GM11168 (cell line): ENCODE results near the gene CTLA4.

Experiments used
- in situ Hi-C: fragments of 300-500 bp; cut with MboI; formaldehyde crosslinking; loops from one replicate; pipeline ENCODE4 v1.12.0; 2022; ENCODE audit warnings: low sequenced_read_pairs; ENCODE audit not compliant: unreplicated experiment

CTLA4 gene

DNA sequence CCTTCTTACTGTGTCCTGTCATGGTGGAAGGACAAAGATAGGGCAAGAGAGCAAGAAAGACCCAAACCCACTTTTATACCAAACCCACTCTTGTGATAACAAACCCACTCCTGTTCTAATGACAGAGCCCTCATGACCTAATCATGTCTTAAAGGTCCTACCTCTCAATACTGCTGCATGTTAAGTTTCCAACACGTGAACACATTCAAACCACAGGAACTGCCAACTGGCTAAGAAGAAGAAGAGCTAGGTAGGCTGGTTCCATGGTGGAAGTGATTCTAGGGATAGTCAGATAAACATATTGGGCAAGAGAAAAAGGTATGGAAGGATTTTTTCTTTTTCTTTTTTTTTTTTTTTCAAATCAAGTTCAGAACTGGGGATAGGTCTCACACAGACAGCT lies 22.0 kb downstream of the CTLA4 start:
- in situ Hi-C loops = no loop called here

DNA sequence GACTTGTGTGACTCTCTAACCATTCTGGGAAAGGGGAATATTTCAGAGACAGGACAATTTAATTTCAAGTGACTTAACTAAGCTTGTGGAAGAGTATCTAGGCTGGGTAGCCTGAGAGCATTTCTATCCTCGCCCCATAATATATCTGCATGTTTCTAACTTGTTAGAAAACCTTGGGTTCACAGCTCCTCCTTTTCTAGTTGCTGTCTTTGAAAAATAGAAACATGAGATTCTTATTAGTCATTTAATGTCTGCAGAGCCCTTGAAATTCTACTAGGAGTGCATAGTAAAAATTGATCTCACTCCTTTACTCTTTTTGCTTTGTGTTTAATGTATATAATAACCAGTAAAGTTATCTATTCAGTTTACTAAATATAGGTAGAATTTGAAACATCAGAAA lies 22.4 kb downstream of the CTLA4 start:
- in situ Hi-C loops = no loop called here

DNA sequence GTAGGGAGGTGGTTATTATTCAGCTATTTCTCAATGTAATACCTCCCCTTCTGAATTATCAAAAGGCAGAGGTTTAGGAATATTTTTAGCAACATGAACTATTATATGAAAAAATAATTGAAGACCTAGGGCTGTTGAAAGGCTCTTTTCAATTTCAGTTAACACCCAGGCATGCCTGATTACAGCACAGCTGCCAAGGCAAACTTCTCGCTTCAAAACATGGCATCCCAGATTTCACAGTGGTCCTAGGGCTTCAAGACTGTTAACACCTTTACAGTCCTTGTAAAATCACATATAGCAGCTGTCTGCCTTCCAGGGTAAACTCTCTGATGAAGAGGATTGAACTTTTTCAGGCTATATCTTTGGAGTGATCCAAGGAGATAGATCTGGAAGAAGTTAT lies 23.2 kb downstream of the CTLA4 start:
- in situ Hi-C loops = no loop called here

DNA sequence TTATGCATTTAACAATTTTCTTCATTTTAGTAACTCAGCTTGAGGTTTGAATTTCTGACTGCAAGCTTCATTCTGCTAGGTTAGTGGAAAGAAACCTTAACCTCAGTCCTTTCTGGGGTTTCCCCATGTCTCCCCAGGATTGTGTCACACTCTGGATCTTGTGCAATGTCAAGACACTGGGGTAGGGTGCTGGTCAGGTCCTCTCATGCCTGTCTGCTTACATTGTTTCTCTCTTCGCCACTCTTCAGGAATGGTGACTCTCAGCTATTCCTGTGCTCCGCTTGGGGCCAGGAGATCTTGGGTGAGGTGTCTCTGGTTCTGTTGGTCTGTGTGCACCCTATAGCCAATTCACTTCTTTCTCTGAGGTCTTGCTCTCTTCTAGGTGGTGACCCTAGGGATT lies 23.9 kb downstream of the CTLA4 start:
- in situ Hi-C loops = no loop called here

DNA sequence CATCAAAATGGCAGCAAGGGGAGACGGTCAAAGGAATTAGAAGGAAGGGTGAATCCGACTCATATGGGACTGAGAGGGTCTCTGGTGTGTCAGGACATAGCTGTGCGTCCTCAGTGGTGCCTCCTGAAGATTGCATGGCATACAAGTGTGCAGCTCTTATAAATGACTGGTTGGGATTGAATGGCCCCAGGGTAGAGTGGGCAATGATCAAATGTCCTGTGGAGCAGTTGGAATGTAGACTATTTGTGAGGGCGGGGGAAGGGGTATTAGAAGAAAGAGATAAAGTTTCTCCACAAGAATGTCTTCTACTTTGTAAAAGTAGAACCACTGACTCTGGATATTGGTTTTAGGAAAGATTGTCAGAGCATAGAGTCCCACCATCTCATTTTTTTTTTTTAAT lies 24.6 kb downstream of the CTLA4 start:
- in situ Hi-C loops = no loop called here

DNA sequence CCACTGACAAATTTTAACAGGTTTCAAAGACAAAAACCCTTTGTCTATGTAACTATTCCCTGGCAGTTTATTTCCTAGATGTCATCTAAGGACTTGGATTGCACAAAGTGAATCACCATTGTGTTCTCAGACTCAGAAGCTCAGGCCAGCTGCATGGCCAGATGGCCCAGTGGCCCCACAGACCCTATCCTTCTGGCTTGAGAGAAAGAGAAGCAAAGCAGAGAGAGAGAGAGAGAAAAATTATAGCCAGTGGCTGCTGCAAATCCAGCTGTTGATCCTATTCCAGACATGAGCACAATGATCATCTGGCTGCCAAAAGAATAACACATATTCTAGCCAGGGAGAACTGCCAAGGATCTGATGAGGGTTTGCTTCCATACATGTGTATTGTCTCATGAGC lies 25.8 kb downstream of the CTLA4 start:
- in situ Hi-C loops = no loop called here

DNA sequence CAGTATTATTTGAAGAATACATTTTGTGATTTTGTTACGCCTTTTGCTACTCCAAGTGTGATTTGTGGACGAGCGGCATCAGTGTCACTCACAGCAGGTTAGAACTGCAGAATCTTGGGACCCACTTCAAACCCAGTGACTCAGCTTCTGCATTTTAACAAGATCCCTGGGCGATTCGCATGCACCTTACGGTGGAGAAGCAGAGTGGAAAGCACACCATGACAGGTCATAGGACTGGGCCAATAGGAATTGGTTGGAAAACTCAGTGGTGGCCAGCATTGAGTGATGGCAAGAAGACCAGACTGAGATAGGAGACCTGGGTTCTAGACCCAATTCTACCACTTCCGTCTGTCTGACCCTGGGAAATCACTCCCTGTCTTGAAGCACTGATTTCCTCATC lies 26.3 kb downstream of the CTLA4 start:
- in situ Hi-C loops = no loop called here

DNA sequence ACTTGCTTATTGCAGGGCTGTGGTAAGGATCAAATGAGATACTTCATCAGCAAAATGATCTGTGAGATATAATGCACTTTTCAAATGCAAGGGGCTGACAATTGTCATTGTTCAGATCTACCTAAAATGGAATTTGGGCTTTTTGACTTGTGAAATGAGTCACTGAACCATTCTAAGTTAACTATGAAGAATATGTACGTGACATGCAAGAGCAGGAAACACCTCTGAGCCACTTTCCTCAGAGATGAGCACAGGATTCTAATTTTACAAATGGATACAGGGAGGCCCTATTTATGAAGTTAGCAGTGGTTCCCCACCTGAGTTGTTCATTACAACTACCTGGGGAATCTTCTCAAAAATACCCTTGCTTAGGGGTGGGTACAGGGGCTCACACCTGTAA lies 26.7 kb downstream of the CTLA4 start:
- in situ Hi-C loops = no loop called here

DNA sequence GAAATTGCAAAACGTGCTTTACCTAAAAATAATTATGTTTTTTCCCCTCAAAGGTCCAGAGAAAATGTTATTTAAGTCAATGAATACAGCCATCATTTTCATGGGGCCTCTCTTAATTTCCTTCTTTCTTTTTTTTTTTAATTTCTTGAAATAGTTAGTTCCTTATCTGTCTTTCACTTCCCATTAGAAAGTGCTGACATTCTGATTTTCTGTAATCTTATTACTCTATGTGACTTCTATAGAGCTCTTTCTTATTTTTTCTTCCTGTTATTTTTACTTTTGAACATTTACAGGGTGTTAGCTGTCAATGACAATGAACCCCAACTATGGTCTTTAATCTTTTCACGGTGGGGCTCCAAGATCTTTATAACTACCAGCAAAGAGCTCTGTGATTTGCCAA lies 30.0 kb downstream of the CTLA4 start:
- in situ Hi-C loops = no loop called here

DNA sequence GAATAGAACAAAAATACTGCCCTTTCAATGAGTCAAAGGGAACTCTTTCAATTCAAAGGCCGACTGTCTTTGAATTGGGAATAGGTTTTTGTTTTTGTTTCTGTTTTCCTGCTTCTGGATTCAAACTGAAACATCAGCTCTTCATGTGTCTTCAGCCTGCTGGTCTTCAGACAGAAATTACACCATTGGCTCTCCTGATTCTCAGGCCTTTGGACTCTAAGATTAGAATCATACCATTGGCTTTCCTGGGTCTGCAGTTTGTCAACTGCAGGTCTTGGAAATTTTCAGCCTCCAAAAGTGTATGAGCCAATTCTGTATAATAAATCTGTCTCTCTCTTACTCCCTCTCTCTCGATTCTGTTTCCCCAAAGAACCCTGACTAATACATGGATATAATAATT lies 31.1 kb downstream of the CTLA4 start:
- in situ Hi-C loops = no loop called here

DNA sequence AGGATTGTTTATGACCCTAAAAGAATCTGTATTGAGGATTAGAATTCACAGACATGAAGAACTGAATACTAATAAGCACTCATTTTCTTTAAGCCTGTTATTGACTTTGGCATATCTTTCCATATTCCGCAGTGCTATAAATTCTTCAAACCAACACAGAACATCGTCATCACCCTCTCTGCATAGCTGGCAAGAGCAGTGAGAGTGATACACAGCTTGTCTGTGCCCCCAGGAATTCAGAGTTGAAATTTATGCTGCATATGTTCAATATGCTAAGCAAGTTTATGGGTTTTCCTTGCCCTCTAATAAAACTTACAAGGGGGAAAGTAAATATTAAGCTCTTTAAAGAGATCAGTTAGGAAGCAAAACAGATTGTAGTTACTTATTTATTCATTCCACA lies 32.7 kb downstream of the CTLA4 start:
- in situ Hi-C loops = no loop called here

DNA sequence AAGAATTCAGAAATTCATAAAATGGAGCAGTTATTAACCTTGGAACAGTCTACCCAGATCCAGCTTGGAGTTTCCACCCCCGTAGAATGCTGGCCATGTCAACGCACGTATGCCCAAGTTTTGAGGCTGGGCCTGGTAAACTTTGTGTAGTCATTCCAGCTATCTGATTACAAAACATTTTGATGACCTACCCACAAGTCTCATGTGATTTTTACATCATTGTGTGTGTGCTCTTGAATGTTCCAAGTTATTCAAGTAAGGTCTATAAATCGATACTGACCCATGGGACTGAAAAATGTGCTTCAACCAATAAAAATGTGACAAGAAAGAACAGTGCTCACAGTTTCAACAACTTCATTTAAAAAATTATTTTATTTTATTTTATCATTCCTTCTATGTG lies 36.5 kb downstream of the CTLA4 start:
- in situ Hi-C loops = no loop called here

DNA sequence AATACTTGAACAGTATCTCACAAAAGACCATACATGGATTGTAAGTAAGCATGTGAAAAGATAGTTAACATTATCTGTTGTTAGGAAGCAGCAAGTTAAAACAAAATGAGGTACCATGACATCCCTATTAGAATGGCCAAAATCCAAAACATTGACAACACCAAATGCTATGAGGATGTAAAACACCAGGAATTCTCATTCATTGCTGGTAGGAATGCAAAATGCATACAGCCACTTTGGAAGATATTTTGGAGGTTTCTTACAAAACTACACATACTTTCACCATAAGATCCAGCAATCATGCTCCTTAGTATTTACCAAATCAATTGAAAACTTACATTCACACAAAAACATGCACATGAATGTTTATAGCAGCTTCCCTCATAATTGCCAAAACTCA lies 38.1 kb downstream of the CTLA4 start:
- in situ Hi-C loops = no loop called here

DNA sequence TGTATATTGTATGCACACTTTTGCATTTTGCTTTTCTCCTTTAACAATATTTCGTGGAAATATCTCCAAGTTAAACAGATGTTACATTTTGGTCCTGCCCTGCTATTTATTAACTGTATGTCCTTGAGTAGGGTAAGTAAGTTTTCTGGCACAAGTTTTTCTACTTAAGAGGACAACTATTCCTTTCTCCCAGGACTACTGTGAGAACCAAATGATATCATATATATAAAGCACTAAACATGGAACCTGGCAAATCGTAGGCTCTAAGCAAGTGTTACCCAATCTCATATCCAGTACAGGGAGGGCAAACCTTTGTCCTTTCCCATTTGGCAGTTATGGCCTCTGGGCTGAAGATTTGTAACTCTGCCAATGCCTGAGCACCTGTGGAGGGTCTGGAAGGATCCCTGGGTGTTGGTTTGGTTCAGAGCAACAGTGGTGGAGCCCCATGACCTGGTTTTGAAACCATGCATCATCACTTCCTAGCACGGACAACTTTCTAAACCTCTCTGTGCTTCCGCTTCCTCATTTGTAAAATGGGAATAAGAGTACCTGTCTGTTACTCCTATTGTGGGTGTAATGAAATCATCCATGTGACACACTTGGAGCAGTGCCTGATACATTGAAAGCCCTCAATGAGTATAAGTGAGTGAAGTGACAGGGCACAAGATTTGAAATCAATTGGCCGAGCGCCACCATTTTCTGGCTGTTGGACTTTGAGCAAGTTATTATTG lies 40.7 kb downstream of the CTLA4 start:
- in situ Hi-C loops = no loop called here

DNA sequence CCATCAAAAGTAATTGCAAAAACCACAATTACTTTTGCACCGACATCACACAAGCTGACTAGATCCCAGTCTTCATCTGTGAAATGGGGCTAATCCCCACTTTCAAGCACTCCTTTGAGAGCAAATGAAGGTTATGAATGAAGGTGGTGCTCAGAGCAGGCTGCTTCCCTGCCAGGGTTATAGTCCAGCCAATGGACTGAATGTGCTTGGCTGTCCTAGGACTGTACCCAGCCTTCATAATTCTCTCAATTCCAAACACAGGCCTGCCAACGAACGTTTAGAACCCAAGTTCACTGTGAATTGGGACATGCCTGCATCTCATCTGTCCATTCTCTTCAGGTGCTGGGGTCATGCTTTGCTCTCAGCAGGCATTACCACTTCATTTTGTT lies 41.2 kb downstream of the CTLA4 start:
- in situ Hi-C loops = no loop called here

DNA sequence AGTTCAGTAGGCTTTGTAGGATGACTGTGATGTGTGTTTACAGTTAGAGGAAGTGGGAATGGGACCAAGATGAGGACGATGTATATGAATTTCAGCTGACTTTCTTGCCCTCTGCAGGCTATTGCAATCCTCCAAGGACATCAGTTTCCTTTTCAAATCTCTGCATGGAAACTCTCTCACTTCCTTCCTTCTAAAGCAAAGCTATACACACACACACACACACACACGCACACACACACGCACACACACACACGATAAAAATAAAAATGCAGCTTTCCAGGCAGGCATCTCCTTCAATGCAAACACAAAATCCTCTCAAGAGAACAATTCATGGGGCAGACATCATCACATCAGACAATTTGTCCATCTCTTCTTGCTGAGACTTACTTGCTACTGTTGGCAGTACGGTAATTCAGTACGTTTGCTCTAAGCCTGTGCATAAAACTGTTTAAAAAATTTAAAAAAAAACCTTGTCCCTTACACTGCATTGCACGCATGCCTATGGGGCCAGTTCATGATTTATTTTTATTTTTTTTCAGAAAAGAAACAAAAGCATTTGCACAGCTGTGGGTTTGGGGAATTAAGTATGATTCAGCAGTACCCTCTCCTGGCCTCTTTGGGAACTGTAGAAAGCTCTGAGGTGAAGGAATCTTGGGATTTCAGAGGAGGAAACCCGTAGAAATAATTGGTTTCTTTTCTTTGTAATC lies 41.8 kb downstream of the CTLA4 start:
- in situ Hi-C loops = no loop called here

DNA sequence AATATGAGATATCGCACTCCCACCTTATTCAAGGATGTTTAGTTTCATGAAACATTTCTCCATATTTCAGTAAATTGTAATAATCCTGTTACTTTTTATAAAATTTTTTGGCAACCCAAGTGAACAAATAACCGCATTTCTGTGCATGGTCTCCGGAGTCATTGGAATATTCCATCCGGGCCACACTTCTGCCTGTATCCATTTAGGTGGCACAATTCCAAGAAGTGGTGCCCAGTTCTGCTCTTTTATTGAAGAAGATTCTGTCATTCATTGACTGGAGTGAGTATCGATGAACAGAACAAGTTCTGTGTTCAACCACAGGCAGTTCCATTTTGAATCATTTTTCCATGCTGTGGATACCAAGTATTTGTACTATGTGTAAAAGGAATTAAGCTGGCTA lies 42.4 kb downstream of the CTLA4 start:
- in situ Hi-C loops = no loop called here

DNA sequence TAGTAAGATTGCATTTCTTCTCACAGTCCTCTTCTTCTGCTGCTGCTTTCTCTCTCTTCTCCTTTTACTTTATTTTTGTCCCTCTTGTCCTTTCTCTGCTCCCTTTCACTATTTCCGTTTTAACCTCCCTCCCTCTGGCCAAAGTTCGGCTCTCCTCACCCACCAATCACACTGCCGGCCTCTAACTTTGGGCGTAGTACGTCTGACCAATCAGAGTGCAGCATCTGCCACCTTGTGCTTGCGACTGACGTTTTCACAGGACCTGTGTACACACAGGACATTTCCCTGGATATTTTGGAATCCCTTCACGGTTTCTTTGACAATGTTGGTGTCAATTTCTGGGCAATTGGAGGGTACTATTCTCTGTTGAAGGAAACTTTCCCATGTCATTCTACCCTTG lies 46.4 kb downstream of the CTLA4 start:
- in situ Hi-C loops = no loop called here

DNA sequence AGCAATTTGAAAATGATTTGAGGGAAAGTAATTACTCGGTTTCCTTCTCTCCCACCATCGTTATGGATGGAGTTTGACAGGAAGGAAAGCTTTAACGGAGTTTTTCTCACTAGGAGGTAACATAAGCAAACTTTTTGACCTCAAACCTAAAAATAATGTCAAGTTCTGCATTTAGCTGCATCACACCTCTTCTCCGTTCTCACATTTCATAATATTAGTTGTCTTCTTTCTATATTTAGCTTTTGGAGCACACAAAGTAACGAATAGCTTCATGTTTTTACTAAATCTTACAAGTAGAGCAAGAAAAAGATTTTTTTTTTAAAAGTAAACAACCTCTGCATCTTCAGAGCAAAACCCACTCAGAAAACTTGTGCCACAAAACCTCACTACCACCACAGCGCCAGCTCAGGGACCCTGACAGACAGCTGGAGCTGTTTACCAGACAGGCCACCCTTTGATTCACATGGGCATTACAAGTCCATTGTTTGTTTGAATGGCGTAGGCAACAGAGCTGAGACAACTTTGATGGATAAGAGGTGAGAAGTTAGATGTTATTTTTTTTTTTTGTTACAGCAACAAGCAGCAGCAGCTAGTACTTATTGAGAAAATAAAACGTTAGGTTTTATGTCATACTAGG lies 47.1 kb downstream of the CTLA4 start:
- in situ Hi-C loops = no loop called here

DNA sequence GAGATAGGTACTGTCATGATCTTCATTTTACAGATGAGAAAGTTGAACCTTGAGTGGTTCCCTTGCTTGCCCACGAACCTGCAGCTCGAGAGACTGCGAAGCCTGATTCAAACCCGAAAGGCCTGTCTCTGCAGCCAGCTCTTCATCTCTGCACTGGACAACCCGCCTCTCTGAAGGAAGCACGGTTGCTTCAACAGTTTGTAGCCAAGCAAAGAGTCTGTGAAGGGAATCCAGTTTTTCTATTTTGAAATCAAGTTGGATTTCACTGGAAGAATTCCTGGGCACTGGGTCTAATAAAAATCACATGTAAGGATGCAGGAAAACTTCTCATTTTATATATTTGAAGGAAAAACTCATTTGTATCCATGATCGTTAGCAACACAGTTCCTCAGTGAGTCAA lies 47.7 kb downstream of the CTLA4 start:
- in situ Hi-C loops = no loop called here

DNA sequence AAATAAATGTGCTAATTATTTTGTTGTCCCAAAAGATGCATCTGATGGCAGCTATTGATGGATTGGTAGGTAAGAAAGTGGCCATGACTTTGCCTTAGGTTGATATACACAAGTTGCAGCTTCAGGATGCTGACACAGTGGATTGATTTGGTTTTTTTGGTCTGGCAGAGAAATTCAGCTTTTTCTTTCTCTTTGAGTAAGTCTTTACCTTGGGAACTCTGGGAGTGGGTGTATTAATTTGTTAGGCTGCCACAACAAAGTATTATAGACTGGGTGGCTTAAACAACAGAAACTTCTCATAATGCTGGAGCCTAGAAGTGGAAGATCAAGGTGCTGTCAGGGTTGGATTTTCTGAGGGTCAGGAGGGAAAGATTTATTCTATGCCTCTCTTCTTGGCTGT lies 49.2 kb downstream of the CTLA4 start:
- in situ Hi-C loops = no loop called here

DNA sequence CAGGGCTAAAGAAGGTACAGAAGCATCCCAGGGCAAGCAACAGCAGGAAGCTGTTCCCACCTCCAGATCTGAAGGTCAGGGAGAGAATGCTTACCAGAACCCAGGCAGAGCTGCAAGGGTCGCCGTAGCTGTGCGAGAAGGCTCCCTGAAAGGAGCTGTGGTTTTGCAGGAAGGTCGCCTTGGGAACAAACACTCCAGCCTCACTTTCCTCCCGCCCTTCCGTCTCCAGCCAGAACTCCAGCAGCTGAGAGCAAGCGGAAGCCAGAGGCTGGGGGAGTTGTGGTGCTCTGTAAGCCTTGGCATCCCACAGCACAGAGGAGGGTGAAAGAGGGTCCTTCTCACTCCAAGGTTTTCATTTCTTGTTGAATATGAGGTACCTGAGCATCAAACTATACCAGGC lies 50.7 kb downstream of the CTLA4 start:
- in situ Hi-C loops = no loop called here
